ENCODE results near the gene TSPYL4.

Gene TSPYL4

GRCh38 chr6:116238083-116238482, 15.8 kb downstream of the TSPYL4 start:
- TF ChIP-seq CTCF (IDR thresholded peaks at IDR 0.05; ENCODE audit: insufficient read depth, low read depth, low read length, missing control alignments) = no peak
- H3K4me3 ChIP-seq (ENCODE audit: low read length) = no peak overlapping the region
- no peak for DNase-seq (ENCODE audit: low read depth)

- H3K4me3 ChIP-seq (ENCODE audit: low read length) = no peak overlapping the region
- no peak for DNase-seq (ENCODE audit: low read depth)
- no peak for TF ChIP-seq CTCF (IDR thresholded peaks at IDR 0.05; ENCODE audit: insufficient read depth, low read depth, low read length, missing control alignments)
Measured at GRCh38 chr6:116234689-116235088, 19.2 kb downstream of the TSPYL4 start.

- DNase-seq (ENCODE audit: low read depth) = peak; percentile 54
- TF ChIP-seq CTCF (IDR thresholded peaks at IDR 0.05; ENCODE audit: insufficient read depth, low read depth, low read length, missing control alignments) = no peak
- no peak overlapping the region for H3K4me3 ChIP-seq (ENCODE audit: low read length)
Measured at GRCh38 chr6:116229287-116229913, 24.5 kb downstream of the TSPYL4 start.

- H3K4me3 ChIP-seq (ENCODE audit: low read length) = no peak overlapping the region
- no peak for DNase-seq (ENCODE audit: low read depth)
- TF ChIP-seq CTCF (IDR thresholded peaks at IDR 0.05; ENCODE audit: insufficient read depth, low read depth, low read length, missing control alignments) = no peak
Measured at GRCh38 chr6:116223355-116223754, 30.5 kb downstream of the TSPYL4 start.

GRCh38 chr6:116221911-116222310, 32.0 kb downstream of the TSPYL4 start:
- no peak overlapping the region for H3K4me3 ChIP-seq (ENCODE audit: low read length)
- no peak for TF ChIP-seq CTCF (IDR thresholded peaks at IDR 0.05; ENCODE audit: insufficient read depth, low read depth, low read length, missing control alignments)
- no peak for DNase-seq (ENCODE audit: low read depth)

- no peak overlapping the region for H3K4me3 ChIP-seq (ENCODE audit: low read length)
- peak; percentile 52 for DNase-seq (ENCODE audit: low read depth)
- TF ChIP-seq CTCF (IDR thresholded peaks at IDR 0.05; ENCODE audit: insufficient read depth, low read depth, low read length, missing control alignments) = no peak
Measured at GRCh38 chr6:116221067-116221466, 32.8 kb downstream of the TSPYL4 start.

- H3K4me3 ChIP-seq (ENCODE audit: low read length) = no peak overlapping the region
- no peak for DNase-seq (ENCODE audit: low read depth)
- no peak for TF ChIP-seq CTCF (IDR thresholded peaks at IDR 0.05; ENCODE audit: insufficient read depth, low read depth, low read length, missing control alignments)
Measured at GRCh38 chr6:116218866-116219265, 35.0 kb downstream of the TSPYL4 start.
